H1 (cell line): ENCODE data around the gene TARS3. TPM values are rescaled to one million over a fixed set of nuclear protein-coding genes. Genes with fewer than 3 reads are reported as not detected.

ENCODE experiments used
- NANOG ChIP-seq: IDR thresholded peaks from 2 replicates; pipeline ENCODE4 v1.6.1; 2011; ENCODE audit warnings: low read length, low read depth, mild to moderate bottlenecking, inconsistent platforms; ENCODE audit not compliant: insufficient read depth, poor library complexity, severe bottlenecking
- RAD21 ChIP-seq, 2 experiments: IDR thresholded peaks in 1 of 2; conservative IDR thresholded peaks in 1 of 2; 2 replicates each; pipeline ENCODE4 v1.6.1; 2011; ENCODE audit warnings: low read depth in 2 of 2, low read length in 2 of 2, improper control_type of control experiment in 1 of 2, inconsistent platforms in 1 of 2, mild to moderate bottlenecking in 1 of 2, moderate library complexity in 1 of 2
- RXRA ChIP-seq: IDR thresholded peaks from 2 replicates; pipeline ENCODE4 v1.6.1; 2011; ENCODE audit warnings: low read depth, mild to moderate bottlenecking, low read length, moderate library complexity; ENCODE audit not compliant: insufficient read depth
- USF2 ChIP-seq: IDR thresholded peaks from 2 replicates; pipeline ENCODE4 v1.6.1; 2011; ENCODE audit warnings: low read length, improper control_type of control experiment
- polyA plus RNA-seq, 7 experiments: library from polyadenylated mRNA; depleted of rRNA in 3 of 7; stranded (reverse) in 5 of 7; unstranded in 2 of 7; fragments of >200 nt in 5 of 7; fragments of 200-250 nt in 2 of 7; gene quantifications; 1 replicate in 5 of 7; 2 replicates in 1 of 7; 4 replicates in 1 of 7; pipeline versions ENCODE4 v1.2.1 to v1.2.3, GENCODE V29; 2011 to 2013; ENCODE audit warnings: missing spikeins in 2 of 7, mixed read lengths in 2 of 7
- total RNA-seq: library from RNA; stranded (reverse); fragmentation: NEBNext Ultra II Directional; extraction: Animal tissue kit (Norgen Biotek cat#: 25700); gene quantifications from 2 replicates; pipeline ENCODE4 v1.2.1, GENCODE V29; 2021

The TARS3 gene
- total and polyA plus RNA-seq, 2 of the 8 experiments (the other 6 are each of a cell fraction or from before 2014, with no cell fraction given), result 2.1 to 13.9 TPM

GRCh38 chr15:101669744-101670143, 54.5 kb downstream of the TARS3 start (continued):
- TF ChIP-seq USF2, result no peak
- TF ChIP-seq RAD21 (IDR thresholded peaks at IDR 0.05 in 1 of 2, conservative IDR thresholded peaks at IDR 0.05 in 1 of 2; ENCODE audit: low read depth in 2 of 2, low read length in 2 of 2), result no peak
- no peak for TF ChIP-seq RXRA
- TF ChIP-seq NANOG, result no peak
